ENCODE measurements around the gene HGS.
"Not testable (repeated sequence)": the region's sequence is repeated elsewhere in the genome, so short reads cannot be mapped to it uniquely, and the experiment has no call there.

HGS gene

GRCh38 chr17:81656118-81656743 is 27.6 kb upstream of the HGS start, which contains the start of gene PDE6G:
TSS of gene PDE6G (minus strand) at chr17:81656542. CDS start at chr17:81653305, 3,237 bp downstream.
- DNase-seq (ENCODE audit: low read depth) = no peak

GRCh38 chr17:81656835-81657234 is 27.0 kb upstream of the HGS start:
- DNase-seq (ENCODE audit: low read depth) = no peak

GRCh38 chr17:81659038-81659437 is 24.8 kb upstream of the HGS start:
- DNase-seq (ENCODE audit: low read depth) = no peak

GRCh38 chr17:81660441-81660840 is 23.4 kb upstream of the HGS start:
- no peak for DNase-seq (ENCODE audit: low read depth)

- no peak for DNase-seq (ENCODE audit: low read depth)
Observed at GRCh38 chr17:81662002-81662401, 21.8 kb upstream of the HGS start.

- DNase-seq (ENCODE audit: low read depth) = no peak
Observed at GRCh38 chr17:81664051-81664470, 19.8 kb upstream of the HGS start.

- DNase-seq (ENCODE audit: low read depth) = no peak
Observed at GRCh38 chr17:81665205-81666091, 18.4 kb upstream of the HGS start.

GRCh38 chr17:81666092-81666341 is 17.8 kb upstream of the HGS start:
- no peak for DNase-seq (ENCODE audit: low read depth)

- peak; percentile 89 for DNase-seq (ENCODE audit: low read depth)
Observed at GRCh38 chr17:81666342-81667191, 17.2 kb upstream of the HGS start, which contains the start of the genes CCDC137 and OXLD1. TSS of gene CCDC137 (plus strand) at chr17:81666737. CDS start at chr17:81666767, 30 bp downstream. TSS of gene OXLD1 (minus strand) at chr17:81666605. CDS start at chr17:81666577, 28 bp downstream.

GRCh38 chr17:81667754-81668153 is 16.1 kb upstream of the HGS start:
- no peak for DNase-seq (ENCODE audit: low read depth)

- DNase-seq (ENCODE audit: low read depth) = no peak
Observed at GRCh38 chr17:81672504-81672903, 11.3 kb upstream of the HGS start.

GRCh38 chr17:81672954-81673353 is 10.9 kb upstream of the HGS start:
- DNase-seq (ENCODE audit: low read depth) = no peak

GRCh38 chr17:81673561-81674258 is 10.1 kb upstream of the HGS start:
- DNase-seq (ENCODE audit: low read depth) = no peak

GRCh38 chr17:81675515-81676221 is 8.1 kb upstream of the HGS start:
- DNase-seq (ENCODE audit: low read depth) = not testable (repeated sequence)

GRCh38 chr17:81676906-81677305 is 6.9 kb upstream of the HGS start:
- DNase-seq (ENCODE audit: low read depth) = no peak

GRCh38 chr17:81680150-81680549 is 3.7 kb upstream of the HGS start:
- DNase-seq (ENCODE audit: low read depth) = no peak

GRCh38 chr17:81681672-81682071 is 2.1 kb upstream of the HGS start:
- no peak for DNase-seq (ENCODE audit: low read depth)

GRCh38 chr17:81682565-81683207 is 1.1 kb upstream of the HGS start:
- no peak for DNase-seq (ENCODE audit: low read depth)

- no peak for DNase-seq (ENCODE audit: low read depth)
Observed at GRCh38 chr17:81683208-81683583, 615 bp upstream of the HGS start.

GRCh38 chr17:81684442-81684911 is 666 bp downstream of the HGS start:
- no peak for DNase-seq (ENCODE audit: low read depth)

- DNase-seq (ENCODE audit: low read depth) = no peak
Observed at GRCh38 chr17:81685108-81685507, 1.3 kb downstream of the HGS start.

Data from activated T-helper 1 cell treated with Interleukin-2 at 50 U/mL for 16 hours (primary cell).